Gastrocnemius medialis (tissue), 4 donors: Measurements from ENCODE around the gene COL4A3.

Experiments used
- POLR2A ChIP-seq, 2 donors: fragments of 450-650 bp; IDR thresholded peaks; one replicate each; pipeline ENCODE4 v1.6.1; 2017; ENCODE audit warnings: antibody characterized with exemption in 2 of 2, mild to moderate bottlenecking in 2 of 2, moderate library complexity in 2 of 2
- TF ChIP-seq, protein P1 (sequence below), 5 experiments: fragments of 450-650 bp in 3 of 5; fragments of 200-600 bp in 2 of 5; sonication (generic) in 2 of 5; IDR thresholded peaks in 4 of 5; conservative IDR thresholded peaks in 1 of 5; 1 replicate in 4 of 5; 2 replicates in 1 of 5; pipeline ENCODE4 v1.5.1; 2016 to 2019; ENCODE audit warnings: antibody characterized with exemption in 5 of 5, mild to moderate bottlenecking in 3 of 5, moderate library complexity in 3 of 5

- TF ChIP-seq POLR2A (IDR thresholded peaks at IDR 0.05) = no peak
- TF ChIP-seq, protein P1, sequence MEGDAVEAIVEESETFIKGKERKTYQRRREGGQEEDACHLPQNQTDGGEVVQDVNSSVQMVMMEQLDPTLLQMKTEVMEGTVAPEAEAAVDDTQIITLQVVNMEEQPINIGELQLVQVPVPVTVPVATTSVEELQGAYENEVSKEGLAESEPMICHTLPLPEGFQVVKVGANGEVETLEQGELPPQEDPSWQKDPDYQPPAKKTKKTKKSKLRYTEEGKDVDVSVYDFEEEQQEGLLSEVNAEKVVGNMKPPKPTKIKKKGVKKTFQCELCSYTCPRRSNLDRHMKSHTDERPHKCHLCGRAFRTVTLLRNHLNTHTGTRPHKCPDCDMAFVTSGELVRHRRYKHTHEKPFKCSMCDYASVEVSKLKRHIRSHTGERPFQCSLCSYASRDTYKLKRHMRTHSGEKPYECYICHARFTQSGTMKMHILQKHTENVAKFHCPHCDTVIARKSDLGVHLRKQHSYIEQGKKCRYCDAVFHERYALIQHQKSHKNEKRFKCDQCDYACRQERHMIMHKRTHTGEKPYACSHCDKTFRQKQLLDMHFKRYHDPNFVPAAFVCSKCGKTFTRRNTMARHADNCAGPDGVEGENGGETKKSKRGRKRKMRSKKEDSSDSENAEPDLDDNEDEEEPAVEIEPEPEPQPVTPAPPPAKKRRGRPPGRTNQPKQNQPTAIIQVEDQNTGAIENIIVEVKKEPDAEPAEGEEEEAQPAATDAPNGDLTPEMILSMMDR (IDR thresholded peaks at IDR 0.05 in 4 of 5, conservative IDR thresholded peaks at IDR 0.05 in 1 of 5) = no peak
Observed at GRCh38 chr2:227325839-227326195, 161.4 kb downstream of the COL4A3 start.
